Hematopoietic multipotent progenitor cell treated with erythropoietin and hydrocortisone succinate and interleukin-3 and kit ligand, for 15 days (in vitro differentiated cells): ENCODE results near the gene FLVCR2.

Experiments
- DNase-seq: peaks from one replicate; pipeline ENCODE4 v3.0.0-alpha.2; 2015; ENCODE audit warnings: low spot score

The FLVCR2 gene

GRCh38 chr14:75578102-75578785 lies at the start of gene FLVCR2:
FLVCR2 (plus strand) TSS chr14:75578620; CDS start chr14:75578973, 353 bp downstream.
- no peak for DNase-seq

GRCh38 chr14:75531256-75531655 lies 47.2 kb upstream of the FLVCR2 start:
- no peak for DNase-seq

- DNase-seq: no peak
Measured at GRCh38 chr14:75531660-75532317, 46.6 kb upstream of the FLVCR2 start.

- no peak for DNase-seq
Measured at GRCh38 chr14:75533791-75534555, 44.4 kb upstream of the FLVCR2 start.

GRCh38 chr14:75535164-75535898 lies 43.1 kb upstream of the FLVCR2 start:
- DNase-seq: no peak

- DNase-seq: no peak
Measured at GRCh38 chr14:75537071-75537470, 41.3 kb upstream of the FLVCR2 start.

GRCh38 chr14:75539162-75539560 lies 39.3 kb upstream of the FLVCR2 start:
- DNase-seq: no peak

- no peak for DNase-seq
Measured at GRCh38 chr14:75539561-75540478, 38.6 kb upstream of the FLVCR2 start.

GRCh38 chr14:75540479-75540851 lies 38.0 kb upstream of the FLVCR2 start:
- no peak for DNase-seq

GRCh38 chr14:75542588-75543091 lies 35.8 kb upstream of the FLVCR2 start:
- DNase-seq: no peak

- DNase-seq: no peak
Measured at GRCh38 chr14:75543253-75543652, 35.2 kb upstream of the FLVCR2 start.

GRCh38 chr14:75543786-75544185 lies 34.6 kb upstream of the FLVCR2 start:
- no peak for DNase-seq

GRCh38 chr14:75545907-75546306 lies 32.5 kb upstream of the FLVCR2 start:
- DNase-seq: no peak

- DNase-seq: no peak
Measured at GRCh38 chr14:75547552-75548250, 30.7 kb upstream of the FLVCR2 start.

GRCh38 chr14:75548544-75548943 lies 29.9 kb upstream of the FLVCR2 start:
- no peak for DNase-seq

- no peak for DNase-seq
Measured at GRCh38 chr14:75549169-75549568, 29.3 kb upstream of the FLVCR2 start.

GRCh38 chr14:75551021-75551420 lies 27.4 kb upstream of the FLVCR2 start:
- no peak for DNase-seq

- no peak for DNase-seq
Measured at GRCh38 chr14:75553157-75553556, 25.3 kb upstream of the FLVCR2 start.

GRCh38 chr14:75553761-75554364 lies 24.6 kb upstream of the FLVCR2 start:
- DNase-seq: no peak

- DNase-seq: no peak
Measured at GRCh38 chr14:75554482-75554881, 23.9 kb upstream of the FLVCR2 start.
